ENCODE measurements around the gene TRAPPC14. TPM values are rescaled to one million over a fixed set of nuclear protein-coding genes. Genes with fewer than 3 reads are reported as not detected.
A peak's percentile ranks its signal among the peaks of the same experiment; 100 is the strongest.
"Not testable (repeated sequence)": the region's sequence is repeated elsewhere in the genome, so short reads cannot be mapped to it uniquely, and the experiment has no call there.

TRAPPC14 gene
- total RNA-seq, 4 donors from 2014 or later, result 19.7 to 69.0 (median 35.8) TPM

- H3K36me3 ChIP-seq, result no peaks in the 10 kb centered on the region
- no peaks in the 10 kb centered on the region for H3K9me3 ChIP-seq
- H3K27ac ChIP-seq, result peak overlapping the region; percentile 25
- TF ChIP-seq POLR2AphosphoS5 (IDR thresholded peaks at IDR 0.05), result no peak
- TF ChIP-seq EP300 (IDR thresholded peaks at IDR 0.05), result no peak
- TF ChIP-seq POLR2A (IDR thresholded peaks at IDR 0.05), result no peak
- no peak for TF ChIP-seq CTCF (IDR thresholded peaks at IDR 0.05)
- no peak for DNase-seq (ENCODE audit: low spot score in 2 of 2)
- WGBS, result 31% methylated on average over 3 of the region's 3 CpGs
- no peak overlapping the region for H3K4me3 ChIP-seq
- H3K27me3 ChIP-seq, result no peaks in the 10 kb centered on the region
- H3K4me1 ChIP-seq, result no peaks in the 10 kb centered on the region
Observed at GRCh38 chr7:100141555-100141949, 17.0 kb downstream of the TRAPPC14 start.

- no peak overlapping the region for H3K27ac ChIP-seq
- no peaks in the 10 kb centered on the region for H3K36me3 ChIP-seq
- no peak for TF ChIP-seq CTCF (IDR thresholded peaks at IDR 0.05)
- no peak for TF ChIP-seq POLR2A (IDR thresholded peaks at IDR 0.05)
- TF ChIP-seq EP300 (IDR thresholded peaks at IDR 0.05), result no peak
- TF ChIP-seq POLR2AphosphoS5 (IDR thresholded peaks at IDR 0.05), result no peak
- no peak overlapping the region for H3K4me3 ChIP-seq
- H3K27me3 ChIP-seq, result no peaks in the 10 kb centered on the region
- DNase-seq (ENCODE audit: low spot score in 2 of 2), result no peak
- WGBS, result 67% methylated on average over 13 of the region's 13 CpGs
- H3K4me1 ChIP-seq, result no peaks in the 10 kb centered on the region
- no peaks in the 10 kb centered on the region for H3K9me3 ChIP-seq
Observed at GRCh38 chr7:100137851-100138760, 20.4 kb downstream of the TRAPPC14 start.

- H3K36me3 ChIP-seq, result no peaks in the 10 kb centered on the region
- H3K27ac ChIP-seq, result no peak overlapping the region
- 35% methylated on average over 3 of the region's 3 CpGs for WGBS
- H3K4me1 ChIP-seq, result peaks cover 18% of the 10 kb centered on the region
- no peaks in the 10 kb centered on the region for H3K27me3 ChIP-seq
- H3K9me3 ChIP-seq, result no peaks in the 10 kb centered on the region
- H3K4me3 ChIP-seq, result no peak overlapping the region
- DNase-seq (ENCODE audit: low spot score in 2 of 2), result no peak
- no peak for TF ChIP-seq POLR2A (IDR thresholded peaks at IDR 0.05)
- TF ChIP-seq POLR2AphosphoS5 (IDR thresholded peaks at IDR 0.05), result no peak
- peak; percentile 86 to 88 for TF ChIP-seq CTCF (IDR thresholded peaks at IDR 0.05)
Observed at GRCh38 chr7:100132697-100133151, 25.8 kb downstream of the TRAPPC14 start.

GRCh38 chr7:100132126-100132525 lies 26.4 kb downstream of the TRAPPC14 start:
- no peak for DNase-seq (ENCODE audit: low spot score in 2 of 2)
- Histone ChIP-seq H3K4me3 (no peak overlapping the region), H3K9me3 (no peaks in the 10 kb centered on the region), H3K4me1 (peaks cover 22% of the 10 kb centered on the region), H3K27me3 (no peaks in the 10 kb centered on the region), H3K27ac (no peak overlapping the region), H3K36me3 (no peaks in the 10 kb centered on the region)
- 57% methylated on average over 7 of the region's 7 CpGs for WGBS
- no peak for TF ChIP-seq EP300 (IDR thresholded peaks at IDR 0.05)

GRCh38 chr7:100130608-100131453 lies 27.7 kb downstream of the TRAPPC14 start:
- no peaks in the 10 kb centered on the region for H3K36me3 ChIP-seq
- H3K9me3 ChIP-seq, result no peaks in the 10 kb centered on the region
- peak overlapping the region; percentile 21 for H3K4me3 ChIP-seq
- no peak overlapping the region for H3K27ac ChIP-seq
- WGBS, result 12% methylated on average over 24 of the region's 24 CpGs
- DNase-seq (ENCODE audit: low spot score in 2 of 2), result peak in 1 of 2 donors; percentile 84
- peak; percentile 72 to 81 for TF ChIP-seq CTCF (IDR thresholded peaks at IDR 0.05)
- TF ChIP-seq POLR2A (IDR thresholded peaks at IDR 0.05), result no peak
- peaks cover 29% of the 10 kb centered on the region for H3K4me1 ChIP-seq
- no peaks in the 10 kb centered on the region for H3K27me3 ChIP-seq

GRCh38 chr7:100130220-100130607 lies 28.3 kb downstream of the TRAPPC14 start:
- H3K27me3 ChIP-seq; H3K36me3 ChIP-seq; H3K9me3 ChIP-seq; H3K27ac ChIP-seq; H3K4me3 ChIP-seq; DNase-seq (ENCODE audit: low spot score in 2 of 2): not testable (repeated sequence)
- H3K4me1 ChIP-seq, result peaks cover 35% of the 10 kb centered on the region
- 83% methylated on average over 1 of the region's 1 CpG for WGBS

Measured in suprapubic skin (tissue), 4 donors.